Caco-2 (cell line): Measurements from ENCODE around the gene MUC6. TPM values are rescaled to one million over a fixed set of nuclear protein-coding genes. Genes with fewer than 3 reads are reported as not detected.

Source experiments
- BruUV-seq: library from RNA; stranded (reverse); fragments of 400-500 nt; replicated peaks from 2 replicates; lab custom pipeline; 2021; lab: Mats Ljungman, UMichigan
- CTCF ChIA-PET: fragments of 300-600 bp; sonication (Branson Sonifier 250); formaldehyde crosslinking; loops from one replicate; lab custom pipeline; 2022; ENCODE audit warnings: antibody characterized with exemption; lab: Charles Lee
- POLR2A ChIA-PET: fragments of 300-600 bp; sonication (Branson Sonifier 250); formaldehyde crosslinking; loops from one replicate; lab custom pipeline; 2022; ENCODE audit warnings: antibody characterized with exemption; lab: Charles Lee
- DNase-seq, 2 experiments: peaks; one replicate each; pipeline versions ENCODE4 v3.0.0 to v3.0.0-alpha.2; 2020 to 2022
- H3K27me3 ChIP-seq: replicated peaks from 2 replicates; pipeline ENCODE4 v1.6.0; 2011; ENCODE audit warnings: low read length; ENCODE audit not compliant: control insufficient read depth, insufficient read depth
- H3K36me3 ChIP-seq: 2 replicates; pipeline ENCODE4 v1.5.1; 2011; ENCODE audit warnings: low read length; ENCODE audit not compliant: control insufficient read depth, insufficient read depth
- H3K4me1 ChIP-seq: fragments of 250-450 bp; sonication (Bioruptor Pico); 2 replicates; pipeline ENCODE4 v1.5.1; 2020; ENCODE audit warnings: mild to moderate bottlenecking
- H3K4me3 ChIP-seq: 2 replicates; pipeline ENCODE4 v1.5.1; 2011; ENCODE audit warnings: low read depth, mild to moderate bottlenecking, control low read depth, low read length
- H3K9me3 ChIP-seq: fragments of 250-450 bp; sonication (Bioruptor Pico); 2 replicates; pipeline ENCODE4 v1.5.1; 2020; ENCODE audit warnings: mild to moderate bottlenecking, moderate library complexity
- H3K27ac Mint-ChIP-seq: one replicate; pipeline ENCODE4 v1.8.0; 2022; ENCODE audit warnings: mixed read lengths; ENCODE audit not compliant: unreplicated experiment
- H3K27me3 Mint-ChIP-seq: one replicate; pipeline ENCODE4 v1.8.0; 2022; ENCODE audit warnings: mixed read lengths; ENCODE audit not compliant: insufficient read depth, unreplicated experiment
- H3K36me3 Mint-ChIP-seq: one replicate; pipeline ENCODE4 v1.8.0; 2022; ENCODE audit warnings: mild to moderate bottlenecking, mixed read lengths; ENCODE audit not compliant: insufficient read depth, unreplicated experiment
- H3K4me1 Mint-ChIP-seq: one replicate; pipeline ENCODE4 v1.8.0; 2022; ENCODE audit warnings: low read depth, mixed read lengths; ENCODE audit not compliant: unreplicated experiment
- H3K4me3 Mint-ChIP-seq: one replicate; pipeline ENCODE4 v1.8.0; 2022; ENCODE audit warnings: mild to moderate bottlenecking, moderate library complexity, mixed read lengths; ENCODE audit not compliant: unreplicated experiment
- H3K9me3 Mint-ChIP-seq: one replicate; pipeline ENCODE4 v1.8.0; 2022; ENCODE audit warnings: mixed read lengths; ENCODE audit not compliant: unreplicated experiment
- intact Hi-C: fragments of 100-400 bp; cut with micrococcal nuclease; formaldehyde crosslinking; loops from one replicate; pipeline ENCODE4 v1.10.0; 2022; ENCODE audit not compliant: unreplicated experiment
- total RNA-seq: library from RNA; stranded (reverse); gene quantifications from 2 replicates; pipeline ENCODE4 v1.2.3, GENCODE V29; 2022
- TF ChIP-seq, protein P1 (sequence below), 2 experiments: fragments of 200-600 bp in 1 of 2; IDR thresholded peaks; 1 replicate in 1 of 2; 2 replicates in 1 of 2; pipeline versions ENCODE4 v1.5.1 to v1.8.0; 2011 to 2022; ENCODE audit warnings: antibody characterized with exemption in 1 of 2, control low read depth in 1 of 2, inconsistent platforms in 1 of 2, low read depth in 1 of 2, low read length in 1 of 2, mild to moderate bottlenecking in 1 of 2, moderate library complexity in 1 of 2; ENCODE audit not compliant: insufficient read depth in 1 of 2, severe bottlenecking in 1 of 2, unreplicated experiment in 1 of 2

MUC6 gene
- total RNA-seq, 1 experiment from 2014 or later = not detected

DNA sequence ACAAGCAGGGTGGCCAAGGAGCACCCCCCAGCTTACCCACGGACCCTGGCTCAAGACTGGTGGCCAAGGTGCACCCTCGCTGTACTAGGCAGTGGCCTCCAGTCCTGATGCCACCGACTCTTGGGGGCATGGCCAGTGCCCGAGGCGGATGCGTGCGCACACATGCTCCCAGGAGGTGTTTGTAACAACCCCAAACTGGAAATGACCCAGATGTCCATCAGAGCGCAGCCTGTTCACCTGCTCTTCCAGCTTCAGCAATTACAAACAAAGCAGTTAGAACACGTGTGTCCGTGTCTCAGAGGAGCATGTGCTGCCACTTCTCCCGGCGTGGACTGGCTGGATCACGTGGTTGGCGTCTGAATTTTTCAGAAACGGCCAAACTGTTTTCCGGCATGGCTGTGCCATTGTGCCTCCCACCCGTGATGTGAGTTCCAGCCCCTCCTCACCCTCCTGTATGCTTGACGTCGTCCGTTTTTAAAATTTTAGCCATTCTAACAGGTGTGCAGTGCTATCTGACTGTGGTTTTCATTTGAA lies 7.1 kb upstream of the MUC6 start:
- TF ChIP-seq, protein P1, sequence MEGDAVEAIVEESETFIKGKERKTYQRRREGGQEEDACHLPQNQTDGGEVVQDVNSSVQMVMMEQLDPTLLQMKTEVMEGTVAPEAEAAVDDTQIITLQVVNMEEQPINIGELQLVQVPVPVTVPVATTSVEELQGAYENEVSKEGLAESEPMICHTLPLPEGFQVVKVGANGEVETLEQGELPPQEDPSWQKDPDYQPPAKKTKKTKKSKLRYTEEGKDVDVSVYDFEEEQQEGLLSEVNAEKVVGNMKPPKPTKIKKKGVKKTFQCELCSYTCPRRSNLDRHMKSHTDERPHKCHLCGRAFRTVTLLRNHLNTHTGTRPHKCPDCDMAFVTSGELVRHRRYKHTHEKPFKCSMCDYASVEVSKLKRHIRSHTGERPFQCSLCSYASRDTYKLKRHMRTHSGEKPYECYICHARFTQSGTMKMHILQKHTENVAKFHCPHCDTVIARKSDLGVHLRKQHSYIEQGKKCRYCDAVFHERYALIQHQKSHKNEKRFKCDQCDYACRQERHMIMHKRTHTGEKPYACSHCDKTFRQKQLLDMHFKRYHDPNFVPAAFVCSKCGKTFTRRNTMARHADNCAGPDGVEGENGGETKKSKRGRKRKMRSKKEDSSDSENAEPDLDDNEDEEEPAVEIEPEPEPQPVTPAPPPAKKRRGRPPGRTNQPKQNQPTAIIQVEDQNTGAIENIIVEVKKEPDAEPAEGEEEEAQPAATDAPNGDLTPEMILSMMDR (IDR thresholded peaks at IDR 0.05; ENCODE audit: insufficient read depth in 1 of 2, low read depth in 1 of 2, low read length in 1 of 2, severe bottlenecking in 1 of 2, unreplicated experiment in 1 of 2) = no peak
- Mint-ChIP-seq H3K27me3 (peaks cover 6% of the 10 kb centered on the region), H3K36me3 (peaks cover 5% of the 10 kb centered on the region), H3K9me3 (peaks cover 11% of the 10 kb centered on the region), H3K27ac (no peak overlapping the region), H3K4me1 (peaks cover 6% of the 10 kb centered on the region), H3K4me3 (no peak overlapping the region)
- Histone ChIP-seq H3K36me3 (no peaks in the 10 kb centered on the region), H3K27me3 (no peaks in the 10 kb centered on the region), H3K9me3 (peaks cover 6% of the 10 kb centered on the region), H3K4me1 (peaks cover 16% of the 10 kb centered on the region), H3K4me3 (no peak overlapping the region)
- POLR2A ChIA-PET = no interaction called here
- no peak for DNase-seq
- CTCF ChIA-PET = no interaction called here
- no TSS peak for BruUV-seq
- intact Hi-C loops = loop anchor here (10.0 kb wide), 1 partner anchor 59 kb away; no protein-coding TSS in a partner anchor

DNA sequence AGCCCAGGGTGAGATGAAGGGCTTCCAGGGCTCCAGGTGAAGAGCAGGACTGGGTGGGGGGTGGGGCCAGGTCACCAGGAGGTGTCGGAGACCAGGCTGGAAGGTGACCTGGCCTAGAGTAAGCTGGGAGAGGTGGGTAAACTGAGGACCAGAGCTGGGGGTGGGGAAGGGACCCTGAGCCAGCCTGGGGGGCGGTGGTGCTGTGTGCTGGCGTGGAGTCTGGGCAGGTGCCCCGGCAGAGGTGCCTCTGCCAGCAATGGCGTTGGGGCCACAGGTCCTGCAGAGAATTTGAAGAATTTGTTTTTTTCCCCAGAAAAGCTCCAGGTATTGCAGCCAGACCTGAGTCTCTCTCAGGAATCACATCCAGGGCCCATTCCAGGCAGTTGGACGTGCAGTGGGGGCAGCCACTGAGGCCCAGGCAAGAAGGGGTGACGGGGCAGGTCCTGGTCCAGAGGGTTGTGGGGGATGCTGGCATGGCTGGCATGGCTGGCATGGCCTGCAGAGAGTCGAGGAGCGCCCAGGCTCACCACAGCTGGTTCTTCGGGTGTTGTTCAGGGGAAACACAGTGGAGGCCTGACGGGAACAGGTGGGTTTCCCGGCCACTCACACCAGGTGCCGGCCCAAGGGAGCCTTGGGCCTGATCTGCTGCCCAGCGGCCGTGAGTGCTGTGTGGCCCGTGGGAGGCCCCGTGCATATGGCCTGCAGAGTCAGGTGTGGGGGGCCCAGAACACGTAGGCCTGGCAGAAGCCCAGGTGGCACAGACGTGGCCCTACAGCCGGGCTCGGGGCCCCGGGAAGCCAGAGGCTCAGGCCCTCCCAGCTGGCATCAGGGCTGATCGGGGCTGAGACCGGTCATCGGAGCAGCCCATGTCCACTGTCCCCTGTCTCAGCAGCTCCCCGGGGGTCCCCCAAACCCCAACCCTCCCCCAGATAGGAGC lies 6.4 kb upstream of the MUC6 start:
- peaks cover 6% of the 10 kb centered on the region for H3K9me3 ChIP-seq
- Mint-ChIP-seq H3K4me3 (no peak overlapping the region), H3K27me3 (peaks cover 4% of the 10 kb centered on the region), H3K4me1 (peaks cover 6% of the 10 kb centered on the region), H3K36me3 (peaks cover 5% of the 10 kb centered on the region), H3K27ac (no peak overlapping the region), H3K9me3 (peaks cover 11% of the 10 kb centered on the region)
- ChIA-PET POLR2A (no interaction called here), CTCF (interaction anchor here (1.3 kb wide), 1 partner anchor 8 kb away, joined by 5 read pairs; no protein-coding TSS in a partner anchor)
- no peak overlapping the region for H3K4me3 ChIP-seq
- intact Hi-C loops = loop anchor here (10.0 kb wide), 1 partner anchor 58 kb away; no protein-coding TSS in a partner anchor
- DNase-seq = no peak
- TF ChIP-seq, protein P1 (IDR thresholded peaks at IDR 0.05; ENCODE audit: insufficient read depth in 1 of 2, low read depth in 1 of 2, low read length in 1 of 2, severe bottlenecking in 1 of 2, unreplicated experiment in 1 of 2) = no peak
- no peaks in the 10 kb centered on the region for H3K36me3 ChIP-seq
- peaks cover 16% of the 10 kb centered on the region for H3K4me1 ChIP-seq
- no TSS peak for BruUV-seq
- no peaks in the 10 kb centered on the region for H3K27me3 ChIP-seq

DNA sequence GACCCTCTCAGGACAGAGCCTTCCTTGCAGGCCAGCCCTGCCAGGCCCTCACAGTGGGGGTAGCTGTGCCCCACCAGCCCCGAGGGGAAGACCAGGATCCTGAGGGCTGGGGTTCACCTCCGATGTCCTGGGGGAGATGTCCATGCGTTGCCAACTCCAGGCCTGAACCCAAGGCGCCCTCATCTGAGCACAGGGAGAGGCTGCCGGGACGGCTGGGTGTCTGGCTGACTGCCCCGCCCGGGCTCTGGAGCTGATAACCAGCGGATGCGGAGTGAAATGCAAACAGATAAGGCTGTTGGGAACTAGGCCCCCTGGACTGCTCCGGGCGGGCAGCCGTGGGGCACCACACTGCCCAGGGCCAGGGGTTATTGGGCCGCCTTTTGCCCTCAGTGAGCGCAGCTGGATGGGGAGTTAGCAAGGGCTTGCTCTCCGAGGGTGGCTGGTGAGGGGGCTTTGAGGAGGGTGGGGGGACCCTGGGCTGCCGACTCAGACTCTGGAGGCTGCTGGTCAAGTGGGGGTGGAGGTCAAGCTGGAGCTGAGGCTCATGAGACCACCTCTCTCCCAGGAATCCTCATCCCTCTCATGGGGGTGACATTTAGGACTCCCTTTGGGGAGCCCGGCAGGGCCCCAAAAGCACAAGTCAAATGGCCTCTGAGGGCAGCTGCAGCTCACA lies 5.6 kb upstream of the MUC6 start:
- DNase-seq = peak in 1 of 2 experiments; percentile 56
- Mint-ChIP-seq H3K36me3 (peaks cover 5% of the 10 kb centered on the region), H3K4me3 (no peak overlapping the region), H3K4me1 (peaks cover 6% of the 10 kb centered on the region), H3K9me3 (peaks cover 11% of the 10 kb centered on the region), H3K27ac (no peak overlapping the region), H3K27me3 (peaks cover 3% of the 10 kb centered on the region)
- Histone ChIP-seq H3K4me3 (no peak overlapping the region), H3K27me3 (no peaks in the 10 kb centered on the region), H3K9me3 (peaks cover 6% of the 10 kb centered on the region), H3K4me1 (peaks cover 16% of the 10 kb centered on the region), H3K36me3 (no peaks in the 10 kb centered on the region)
- ChIA-PET POLR2A (no interaction called here), CTCF (interaction anchor here (1.3 kb wide), 1 partner anchor 9 kb away, joined by 5 read pairs; no protein-coding TSS in a partner anchor)
- intact Hi-C loops = loop anchor here (10.0 kb wide), 1 partner anchor 57 kb away; no protein-coding TSS in a partner anchor
- TF ChIP-seq, protein P1 (IDR thresholded peaks at IDR 0.05; ENCODE audit: insufficient read depth in 1 of 2, low read depth in 1 of 2, low read length in 1 of 2, severe bottlenecking in 1 of 2, unreplicated experiment in 1 of 2) = no peak
- no TSS peak for BruUV-seq
